HG03565 (cell line): ENCODE measurements around the gene RALGPS1.

Experiments
- ATAC-seq: cut with Tn5 transposase; IDR thresholded peaks from one replicate; pipeline ENCODE4 v1.9.1; 2021; ENCODE audit warnings: mild to moderate bottlenecking, moderate library complexity; ENCODE audit not compliant: unreplicated experiment

Gene RALGPS1

GRCh38 chr9:127114606-127115005 lies 200.0 kb downstream of the RALGPS1 start:
- no peak for ATAC-seq

DNA sequence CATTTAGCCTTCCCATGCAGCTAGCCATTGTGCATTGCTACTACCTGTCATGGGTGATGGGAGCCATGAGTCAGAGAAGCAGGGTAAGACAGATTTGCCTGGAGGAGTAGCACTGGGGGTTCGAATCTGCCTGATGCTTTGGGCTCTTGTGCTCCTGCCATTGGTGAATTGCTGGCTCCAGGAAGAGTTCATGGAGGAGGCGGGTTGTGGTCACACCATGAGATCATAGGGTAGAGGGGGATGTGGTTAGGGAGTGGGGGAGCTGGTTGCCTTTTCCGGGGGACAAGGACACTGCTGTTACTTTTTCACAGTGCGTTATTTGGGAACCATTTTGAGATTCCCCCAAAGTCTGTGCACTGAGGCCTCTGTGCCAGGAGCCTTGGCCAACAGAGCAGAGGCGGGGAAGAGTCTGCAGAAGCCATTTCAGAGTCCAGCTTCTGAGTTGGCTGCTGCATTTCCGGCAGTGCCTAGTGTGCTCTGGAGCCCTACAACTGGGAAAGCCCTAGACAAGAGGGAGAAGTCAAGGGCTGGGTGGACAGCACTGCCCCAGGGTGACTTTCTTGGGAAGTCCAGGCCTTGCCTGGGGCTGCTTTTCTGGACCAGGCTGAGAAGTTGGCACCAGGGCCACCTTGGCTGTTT lies 201.6 kb downstream of the RALGPS1 start:
- ATAC-seq = no peak

DNA sequence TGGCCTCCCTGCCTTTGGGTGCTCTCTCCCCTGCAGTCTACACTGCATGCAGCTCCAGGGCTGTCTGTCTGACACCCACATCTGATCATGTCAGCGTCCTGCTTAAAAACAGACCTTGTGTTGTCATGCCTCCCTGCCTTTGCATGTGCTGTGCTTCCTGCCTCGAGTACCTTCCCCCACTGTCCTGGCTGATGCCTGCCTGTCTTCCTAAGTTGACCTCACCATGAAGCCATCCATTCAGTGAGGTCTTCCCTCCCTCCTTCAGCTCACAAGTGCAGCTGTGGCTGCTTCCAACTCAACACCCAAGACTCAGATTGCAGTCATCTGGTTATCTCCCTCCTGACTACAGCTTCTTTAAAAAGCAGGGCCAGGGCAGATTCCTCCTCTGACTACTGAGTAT lies 202.4 kb downstream of the RALGPS1 start:
- ATAC-seq = no peak

DNA sequence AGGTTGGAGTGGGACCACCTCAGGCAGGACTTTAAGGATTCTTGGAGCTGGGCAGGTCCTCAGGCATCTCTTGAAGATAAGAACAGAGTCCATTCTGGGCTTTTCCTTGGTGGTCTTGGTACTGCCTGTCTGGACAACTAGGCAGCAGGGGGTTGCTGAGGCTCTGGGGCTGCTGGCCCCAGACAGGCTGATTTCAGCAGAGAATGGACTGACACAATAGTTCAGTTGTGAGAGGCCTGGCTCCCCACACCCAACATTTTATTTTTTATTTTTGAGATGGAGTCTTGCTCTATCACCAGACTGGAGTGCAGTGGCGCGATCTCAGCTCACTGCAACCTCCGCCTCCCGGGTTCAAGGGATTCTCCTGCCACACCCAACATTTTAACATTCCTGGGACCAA lies 203.2 kb downstream of the RALGPS1 start:
- no peak for ATAC-seq

GRCh38 chr9:127118597-127119319 lies 204.2 kb downstream of the RALGPS1 start:
- no peak for ATAC-seq

DNA sequence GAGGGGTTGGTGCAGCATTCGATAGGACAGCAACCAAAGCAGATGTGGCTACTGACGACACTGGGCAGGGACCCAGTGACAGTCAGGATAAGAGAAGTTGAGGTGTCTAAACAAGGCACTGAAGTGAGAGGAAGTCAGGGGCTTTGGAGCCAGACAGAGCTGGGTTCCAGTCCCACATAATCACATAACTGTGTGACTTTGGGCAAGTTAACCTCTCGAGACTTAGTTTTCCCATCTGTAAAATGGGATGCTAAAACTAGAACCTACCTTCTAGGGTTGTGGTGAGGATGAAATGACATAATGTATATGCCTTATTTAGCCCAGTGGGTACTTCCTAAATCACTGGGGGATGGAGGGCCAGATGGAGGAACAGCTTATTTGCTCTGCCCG lies 204.7 kb downstream of the RALGPS1 start:
- no peak for ATAC-seq

- ATAC-seq = no peak
Observed at GRCh38 chr9:127121628-127122175, 207.1 kb downstream of the RALGPS1 start.

DNA sequence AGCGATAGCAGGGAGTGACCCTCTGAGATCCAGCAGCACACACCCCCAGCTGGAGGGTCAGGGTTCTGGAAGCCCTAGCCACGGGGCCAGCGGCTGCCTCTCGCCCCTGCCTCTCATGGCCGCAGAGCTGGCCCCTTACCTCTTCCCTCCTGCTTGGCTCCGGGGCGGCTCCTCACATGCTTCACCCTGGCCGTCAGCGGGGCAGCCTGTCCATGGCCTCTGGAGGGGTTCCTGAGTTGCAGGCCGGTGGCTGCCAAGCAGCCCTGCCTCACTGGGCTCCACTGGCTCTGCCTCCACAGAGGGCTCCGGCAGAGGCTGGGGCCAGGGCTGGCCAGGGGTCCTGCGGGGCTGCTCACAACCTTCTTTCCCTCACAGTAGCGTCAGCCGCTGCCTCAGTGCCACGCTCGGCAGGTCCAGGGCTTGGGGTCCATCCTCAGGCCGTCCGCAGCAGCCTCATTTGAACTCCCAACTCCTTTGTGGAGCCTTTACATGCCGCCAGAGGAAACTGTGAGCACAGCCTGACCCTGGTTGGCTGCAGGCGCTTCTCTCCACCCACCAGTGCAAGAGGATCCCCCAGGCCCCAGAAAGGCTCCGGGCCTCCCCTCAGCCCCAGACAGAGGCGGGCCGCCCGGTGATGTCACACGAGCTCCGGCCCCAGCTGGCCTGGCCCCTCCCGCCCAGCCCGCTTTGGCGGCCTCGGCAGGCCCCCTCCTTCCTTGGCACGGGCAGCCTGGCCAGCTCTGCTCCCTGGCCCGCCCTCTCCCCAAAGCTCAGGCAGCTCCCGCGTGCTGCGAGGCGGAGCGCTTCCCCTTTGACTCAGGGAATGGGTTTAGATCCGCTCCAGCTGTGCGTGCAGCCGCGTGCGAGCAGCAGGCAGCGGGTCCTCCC lies 207.8 kb downstream of the RALGPS1 start, which contains the start of gene ANGPTL2:
ANGPTL2 (minus strand) TSS at position 460 of the 888 bp plus-strand sequence. CDS start 13,904 bp downstream, outside the sequence.
- no peak for ATAC-seq

DNA sequence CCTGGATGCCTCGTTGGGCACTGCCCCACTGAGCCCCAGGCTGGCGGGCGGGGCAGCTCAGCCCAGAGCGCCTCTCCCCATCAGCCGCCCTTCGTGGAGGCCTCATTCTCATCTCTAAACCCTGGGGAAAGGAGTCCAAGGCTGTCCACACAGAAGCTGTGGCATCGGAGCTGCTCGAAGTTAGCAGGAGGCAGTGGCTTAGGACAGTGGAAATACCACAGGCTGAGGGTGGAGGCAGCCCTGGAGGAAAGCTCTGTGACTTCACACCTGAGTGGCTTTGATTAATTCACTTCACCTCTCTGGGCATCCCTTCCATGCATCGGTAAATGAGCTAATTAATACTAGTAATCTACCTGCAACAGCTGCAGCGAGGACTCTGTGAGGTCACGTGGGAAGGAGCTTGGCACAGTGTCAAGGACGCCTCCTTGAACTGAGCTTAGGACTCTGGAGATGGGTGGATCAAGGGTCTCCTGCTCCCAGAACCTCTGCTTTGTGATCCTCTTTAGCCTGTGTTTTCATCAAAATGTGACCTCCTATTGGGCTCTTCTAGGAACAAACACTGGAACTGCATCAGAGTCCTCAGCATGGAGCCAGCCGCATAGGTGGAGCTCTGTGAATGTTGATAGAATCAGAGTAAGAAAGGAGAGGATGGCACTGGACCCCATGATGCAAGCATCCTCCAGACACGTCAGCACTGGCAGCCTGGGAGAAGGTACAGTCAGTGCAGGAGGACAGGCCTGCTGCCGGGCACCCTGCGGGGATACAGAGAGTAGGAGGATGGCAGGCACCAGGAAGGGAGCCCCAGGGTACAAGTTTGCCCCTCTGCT lies 208.7 kb downstream of the RALGPS1 start:
- ATAC-seq = no peak

- no peak for ATAC-seq
Observed at GRCh38 chr9:127124111-127124531, 209.5 kb downstream of the RALGPS1 start.

- ATAC-seq = no peak
Observed at GRCh38 chr9:127124792-127125191, 210.2 kb downstream of the RALGPS1 start.

- ATAC-seq = no peak
Observed at GRCh38 chr9:127126971-127127370, 212.4 kb downstream of the RALGPS1 start.

GRCh38 chr9:127128341-127129072 lies 213.9 kb downstream of the RALGPS1 start:
- ATAC-seq = no peak

DNA sequence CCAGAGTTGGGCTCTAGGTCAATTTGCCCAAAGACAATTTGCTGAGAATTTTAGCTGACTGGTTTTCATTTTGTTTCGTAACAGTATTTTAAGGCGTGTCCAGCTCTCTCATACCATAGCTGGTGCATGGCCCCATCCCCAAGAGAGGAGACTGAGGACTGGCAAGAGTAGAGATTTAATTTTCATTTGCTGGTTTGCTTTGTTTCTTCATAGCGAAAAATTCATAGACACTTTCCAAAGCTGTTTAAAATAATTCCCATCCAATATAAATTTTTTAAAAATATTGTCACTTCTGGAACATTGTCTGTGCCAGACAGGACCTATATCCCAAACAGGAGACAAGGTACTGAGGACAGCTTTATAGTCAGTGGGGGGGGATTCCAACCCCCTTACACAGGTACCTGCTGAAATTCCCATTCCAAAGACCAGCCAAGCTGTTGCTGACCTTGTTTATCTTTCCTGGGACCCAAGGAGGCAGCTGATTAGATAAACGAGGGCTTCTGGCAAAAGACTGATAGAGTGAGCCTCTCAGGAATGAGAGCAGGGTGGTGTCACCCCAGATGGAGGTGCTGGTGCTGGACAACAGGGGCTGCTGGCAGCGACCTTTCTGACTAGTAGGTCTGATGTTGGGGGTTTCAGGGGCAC lies 214.6 kb downstream of the RALGPS1 start:
- no peak for ATAC-seq

GRCh38 chr9:127129718-127130085 lies 215.1 kb downstream of the RALGPS1 start:
- no peak for ATAC-seq

DNA sequence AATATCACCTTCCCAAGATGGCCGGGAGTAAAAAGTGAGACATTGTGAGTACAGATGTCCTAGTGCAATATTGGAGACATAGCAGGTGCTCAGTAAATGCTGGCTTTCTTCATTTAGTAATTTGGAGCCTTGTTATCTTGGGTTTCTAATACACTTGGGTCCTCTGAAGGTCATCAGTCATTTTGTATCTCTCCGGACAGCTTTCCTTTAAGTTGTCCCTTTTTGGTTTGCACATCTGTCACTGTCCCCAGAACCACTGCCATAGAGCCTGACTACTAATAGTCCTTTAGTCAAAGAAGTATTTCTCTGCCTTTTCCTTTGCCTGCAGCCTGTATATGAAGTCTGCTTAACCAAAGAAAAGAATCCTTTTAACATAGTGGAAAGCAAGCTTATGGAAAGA lies 215.7 kb downstream of the RALGPS1 start:
- no peak for ATAC-seq

DNA sequence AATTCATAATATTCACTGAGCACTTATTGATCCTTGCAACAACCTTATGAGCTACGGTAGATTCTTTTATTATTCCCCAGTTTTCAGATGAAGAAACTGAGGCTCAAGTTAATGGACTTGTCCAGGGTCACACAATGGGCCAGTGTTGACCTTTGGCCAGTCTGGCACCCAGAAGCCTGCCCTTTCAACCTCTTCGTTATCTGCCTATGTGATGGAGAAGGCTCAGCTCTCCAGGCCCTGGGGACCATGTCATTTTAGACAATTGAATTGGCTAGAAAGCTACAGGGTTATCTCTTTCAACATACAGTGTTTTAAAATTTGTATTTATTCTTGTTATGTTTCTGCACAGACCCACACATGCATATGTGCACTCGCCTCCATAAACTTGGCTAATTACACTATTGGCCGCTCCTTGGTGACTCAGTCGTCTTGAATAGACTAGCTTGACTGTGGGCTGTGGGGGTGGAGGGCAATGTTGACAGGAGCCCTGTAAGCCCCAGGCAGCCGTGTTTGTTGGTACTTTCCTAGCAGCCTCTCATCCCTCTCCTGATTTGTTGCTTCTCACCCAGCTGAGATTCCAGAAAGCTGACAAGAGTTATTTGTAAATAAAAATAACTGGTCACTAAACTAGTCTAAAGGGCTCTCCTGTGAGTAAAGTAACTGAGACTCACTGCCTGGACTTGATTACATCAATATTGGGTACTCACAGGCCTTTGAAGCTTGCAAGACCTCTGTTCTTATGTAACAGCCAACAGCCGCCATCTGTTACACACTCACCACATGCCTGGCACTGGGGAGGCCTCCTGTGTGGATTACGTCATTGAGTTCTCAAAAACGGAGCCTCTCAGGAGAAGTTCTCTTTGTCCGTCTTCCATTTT lies 216.3 kb downstream of the RALGPS1 start:
- ATAC-seq = no peak

- no peak for ATAC-seq
Observed at GRCh38 chr9:127131871-127132270, 217.3 kb downstream of the RALGPS1 start.
